GM12878 (cell line): Measurements from ENCODE around the gene EXOC4. TPM values are rescaled to one million over a fixed set of nuclear protein-coding genes. Genes with fewer than 3 reads are reported as not detected.

Source experiments
- ATAC-seq: fragments of 200-7000 bp; cut with Tn5 transposase; 3 replicates; pipeline ENCODE4 v1.9.1; 2020; ENCODE audit warnings: mild to moderate bottlenecking, moderate library complexity
- BruUV-seq: library from RNA; stranded (reverse); fragments of 400-500 nt; replicated peaks from 2 replicates; lab custom pipeline; 2021; lab: Mats Ljungman, UMichigan
- CTCF ChIA-PET: fragments of 300-600 bp; sonication (Branson Sonifier 250); formaldehyde crosslinking; extraction: SDS; loops from one replicate; lab custom pipeline; 2021; ENCODE audit warnings: inconsistent platforms; lab: Yijun Ruan, JAX
- POLR2A ChIA-PET: fragments of 350-600 bp; formaldehyde crosslinking; extraction: SDS; loops from one replicate; lab custom pipeline; 2021; ENCODE audit warnings: inconsistent platforms; lab: Charles Lee
- RAD21 ChIA-PET: fragments of 300-600 bp; sonication (Branson Sonifier 250); formaldehyde crosslinking; loops from one replicate; lab custom pipeline; 2023; ENCODE audit warnings: antibody characterized with exemption; ENCODE audit not compliant: unreplicated experiment; lab: Charles Lee
- SMC1A ChIA-PET: fragments of 300-600 bp; sonication (Branson Sonifier 250); formaldehyde crosslinking; loops from one replicate; lab custom pipeline; 2023; ENCODE audit not compliant: unreplicated experiment, uncharacterized antibody; lab: Charles Lee
- DNase-seq: peaks from one replicate; pipeline ENCODE4 v3.0.0-alpha.2; 2011; ENCODE audit warnings: low read depth, low spot score
- FAIRE-seq: peaks from 3 replicates; lab custom pipeline; 2011; peaks lifted over from hg19 to GRCh38; lab: Jason Lieb, UNC
- H2AFZ ChIP-seq: 2 replicates; pipeline ENCODE4 v1.6.0; 2011; ENCODE audit warnings: low read depth, low read length, control low read depth; ENCODE audit not compliant: control insufficient read depth
- H3K27ac ChIP-seq: 2 replicates; pipeline ENCODE4 v1.5.1; 2011; ENCODE audit warnings: control low read depth; ENCODE audit not compliant: control insufficient read depth, insufficient read depth
- H3K27me3 ChIP-seq, 2 experiments: replicated peaks in 1 of 2; 2 replicates each; pipeline versions ENCODE4 v1.6.0 to v1.6.1; 2011; ENCODE audit warnings: low read length in 1 of 2; ENCODE audit not compliant: control insufficient read depth in 2 of 2, insufficient read depth in 2 of 2
- H3K36me3 ChIP-seq, 2 experiments: 2 replicates each; pipeline ENCODE4 v1.5.1; 2011; ENCODE audit warnings: low read length in 1 of 2; ENCODE audit not compliant: control insufficient read depth in 2 of 2, insufficient read depth in 2 of 2
- H3K4me1 ChIP-seq: 2 replicates; pipeline ENCODE4 v1.6.1; 2011; ENCODE audit warnings: mild to moderate bottlenecking, low read length, moderate library complexity, mixed read lengths; ENCODE audit not compliant: control insufficient read depth, insufficient read depth
- H3K4me2 ChIP-seq: 2 replicates; pipeline ENCODE4 v1.6.0; 2011; ENCODE audit warnings: control low read depth; ENCODE audit not compliant: control insufficient read depth, insufficient read depth
- H3K4me3 ChIP-seq: fragments of 200-600 bp; sonication (generic); 2 replicates; pipeline ENCODE4 v1.5.1; 2016
- H3K79me2 ChIP-seq: 2 replicates; pipeline ENCODE4 v1.6.0; 2011; ENCODE audit warnings: low read length; ENCODE audit not compliant: control insufficient read depth, insufficient read depth
- H3K9ac ChIP-seq: 2 replicates; pipeline ENCODE4 v1.8.0; 2011; ENCODE audit warnings: low read length, control low read depth, mixed read lengths; ENCODE audit not compliant: control insufficient read depth, insufficient read depth
- H3K9me3 ChIP-seq: replicated peaks from 3 replicates; pipeline ENCODE4 v1.5.1; 2011; ENCODE audit warnings: mild to moderate bottlenecking, low read length; ENCODE audit not compliant: control insufficient read depth, insufficient read depth
- H4K20me1 ChIP-seq: 2 replicates; pipeline ENCODE4 v1.6.0; 2011; ENCODE audit not compliant: control insufficient read depth, insufficient read depth
- CBX5 ChIP-seq: sonication (generic); IDR thresholded peaks from 2 replicates; pipeline ENCODE4 v1.6.1; 2016; ENCODE audit warnings: low read depth, moderate library complexity, mild to moderate bottlenecking, inconsistent platforms
- SMAD1 ChIP-seq: fragments of 450-650 bp; IDR thresholded peaks from 2 replicates; pipeline ENCODE4 v1.6.1; 2018; ENCODE audit warnings: mild to moderate bottlenecking, low read depth; ENCODE audit not compliant: partially characterized antibody
- SMAD5 ChIP-seq: IDR thresholded peaks from 2 replicates; pipeline ENCODE4 v1.6.1; 2016; ENCODE audit warnings: antibody characterized with exemption, low read depth
- SMARCA5 ChIP-seq: fragments of 450-650 bp; IDR thresholded peaks from 2 replicates; pipeline ENCODE4 v1.6.1; 2017; ENCODE audit warnings: mild to moderate bottlenecking
- SMC3 ChIP-seq: IDR thresholded peaks from 2 replicates; pipeline ENCODE4 v1.6.1; 2011; ENCODE audit warnings: low read length, improper control_type of control experiment, borderline replicate concordance
- TAF1 ChIP-seq: IDR thresholded peaks from 2 replicates; pipeline ENCODE4 v1.6.1; 2011; ENCODE audit warnings: mild to moderate bottlenecking, low read depth, low read length, borderline replicate concordance
- ZBTB33 ChIP-seq: fragments of 450-650 bp; IDR thresholded peaks from 2 replicates; pipeline ENCODE4 v1.6.1; 2017; ENCODE audit warnings: mild to moderate bottlenecking
- ZNF24 ChIP-seq: fragments of 450-650 bp; IDR thresholded peaks from 2 replicates; pipeline ENCODE4 v1.6.1; 2017; ENCODE audit warnings: antibody characterized with exemption, mild to moderate bottlenecking
- WGBS: methylation state at CpG from one replicate; pipeline ENCODE4 v1.1.6; 2016; ENCODE audit warnings: low lambda C conversion rate; ENCODE audit not compliant: insufficient replicate concordance, insufficient coverage; ENCODE audit errors: missing lambda C conversion rate; 5-methylcytosine and 5-hydroxymethylcytosine counted together
- in situ Hi-C: fragments of 300-500 bp; cut with MboI; formaldehyde crosslinking; loops from 9 replicates; pipeline ENCODE4 v1.14.3; 2018; ENCODE audit warnings: mixed read lengths
- intact Hi-C: fragments of 100-400 bp; cut with micrococcal nuclease; formaldehyde crosslinking; loops from one replicate; pipeline ENCODE4 v1.14.2; 2022; ENCODE audit not compliant: unreplicated experiment
- polyA plus RNA-seq, 11 experiments: library from polyadenylated mRNA; depleted of rRNA in 4 of 11; unstranded in 6 of 11; stranded (reverse) in 5 of 11; fragments of >200 nt; fragmentation: Nextera tagmentation in 4 of 11; fragmentation: Illumina TruSeq in 1 of 11; extraction: Ambion mirVana in 4 of 11; extraction: Trizol in 1 of 11; gene quantifications; 1 replicate in 1 of 11; 2 replicates in 10 of 11; pipeline versions ENCODE4 v1.2.1 to v1.2.3, GENCODE V29; 2011 to 2016; ENCODE audit warnings: inconsistent platforms in 2 of 11, missing spikeins in 2 of 11, low read depth in 1 of 11
- total RNA-seq, 4 experiments: library from RNA; depleted of rRNA in 3 of 4; stranded (reverse); fragments of >200 nt in 3 of 4; fragmentation: Illumina TruSeq in 1 of 4; extraction: Trizol in 1 of 4; gene quantifications; 2 replicates each; pipeline versions ENCODE4 v1.2.1 to v1.2.3, GENCODE V29; 2013 to 2021

EXOC4 gene
- total and polyA plus RNA-seq, 10 of the 15 experiments (the other 5 are each of a cell fraction or from before 2014, with no cell fraction given) = 13.2 to 44.5 (median 29.6) TPM

DNA sequence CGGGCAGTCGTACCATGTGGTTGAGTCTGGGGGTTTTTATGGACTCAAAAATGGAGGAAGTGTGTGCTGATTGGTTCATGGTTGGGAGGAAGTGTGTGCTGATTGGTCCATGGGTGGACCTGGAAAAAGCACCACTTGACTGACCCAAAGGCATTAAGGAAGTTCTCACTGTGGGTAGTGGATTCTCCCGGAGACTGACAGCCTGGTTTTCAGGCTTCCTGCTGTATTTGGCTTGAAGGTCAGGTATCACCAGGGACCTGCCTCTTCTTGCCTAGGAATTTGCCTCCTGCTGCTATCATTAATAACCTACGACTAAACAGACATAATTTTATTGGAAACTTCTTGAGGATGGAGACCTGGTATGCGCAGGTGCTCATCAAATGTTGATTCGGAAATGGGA lies 605.4 kb downstream of the EXOC4 start (continued):
- TF ChIP-seq SMC3 (no peak), SMARCA5 (no peak), SMAD1 (no peak), CBX5 (no peak), ZBTB33 (no peak), ZNF24 (no peak), TAF1 (no peak)
- TF ChIP-seq, all 136 proteins: peak for 0

DNA sequence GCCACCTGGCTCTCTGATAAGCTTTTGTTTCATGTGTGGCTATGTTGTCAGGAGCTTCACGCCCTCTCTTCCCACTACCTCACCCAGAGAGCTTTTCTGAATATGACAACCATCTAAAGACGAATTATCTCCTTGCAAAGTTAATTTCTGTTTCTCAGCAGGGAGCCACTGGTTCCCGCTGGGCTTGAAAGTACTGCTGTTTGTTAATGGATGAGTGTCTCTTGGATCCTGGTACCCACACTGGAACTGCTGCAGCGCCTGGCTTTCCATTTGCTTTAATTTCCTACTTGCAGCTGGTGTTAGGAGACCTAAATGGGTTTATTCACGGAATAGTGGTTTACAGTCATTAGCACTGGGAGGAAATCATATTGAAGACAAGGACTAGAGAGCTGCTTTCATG lies 606.4 kb downstream of the EXOC4 start:
- DNase-seq (no peak), ATAC-seq (no peak), FAIRE-seq (no peak)
- Histone ChIP-seq H3K4me1 (no peaks in the 10 kb centered on the region), H3K36me3 (no peaks in the 10 kb centered on the region), H4K20me1 (no peaks in the 10 kb centered on the region), H2AFZ (no peak overlapping the region), H3K9ac (no peak overlapping the region), H3K4me2 (no peak overlapping the region), H3K27ac (no peak overlapping the region), H3K9me3 (no peaks in the 10 kb centered on the region), H3K79me2 (no peaks in the 10 kb centered on the region), H3K4me3 (no peak overlapping the region), H3K27me3 (no peaks in the 10 kb centered on the region)
- in situ Hi-C loops = no loop called here
- CTCF ChIA-PET = interaction anchor here (0.8 to 1.4 kb wide), 2 partner anchors 8 to 10 kb away, joined by 3 to 4 read pairs; no protein-coding TSS in a partner anchor
- TF ChIP-seq SMAD5 = no peak
- RAD21 ChIA-PET = no interaction called here
- BruUV-seq = no TSS peak
- POLR2A ChIA-PET = no interaction called here
- SMC1A ChIA-PET = no interaction called here
- 94% methylated on average over 5 of the region's 5 CpGs for WGBS
- intact Hi-C loops = loop anchor here (10.0 kb wide), 1 partner anchor 374 kb away; no protein-coding TSS in a partner anchor
